Islet of Langerhans (tissue), 1 donor: ENCODE measurements around the gene DOP1B.
A peak's percentile ranks its signal among the peaks of the same experiment; 100 is the strongest.
"Not testable (repeated sequence)": the region's sequence is repeated elsewhere in the genome, so short reads cannot be mapped to it uniquely, and the experiment has no call there.

Experiments used
- FAIRE-seq: peaks from one replicate; lab custom pipeline; 2011; peaks lifted over from hg19 to GRCh38; lab: Jason Lieb, UNC

DOP1B gene

DNA sequence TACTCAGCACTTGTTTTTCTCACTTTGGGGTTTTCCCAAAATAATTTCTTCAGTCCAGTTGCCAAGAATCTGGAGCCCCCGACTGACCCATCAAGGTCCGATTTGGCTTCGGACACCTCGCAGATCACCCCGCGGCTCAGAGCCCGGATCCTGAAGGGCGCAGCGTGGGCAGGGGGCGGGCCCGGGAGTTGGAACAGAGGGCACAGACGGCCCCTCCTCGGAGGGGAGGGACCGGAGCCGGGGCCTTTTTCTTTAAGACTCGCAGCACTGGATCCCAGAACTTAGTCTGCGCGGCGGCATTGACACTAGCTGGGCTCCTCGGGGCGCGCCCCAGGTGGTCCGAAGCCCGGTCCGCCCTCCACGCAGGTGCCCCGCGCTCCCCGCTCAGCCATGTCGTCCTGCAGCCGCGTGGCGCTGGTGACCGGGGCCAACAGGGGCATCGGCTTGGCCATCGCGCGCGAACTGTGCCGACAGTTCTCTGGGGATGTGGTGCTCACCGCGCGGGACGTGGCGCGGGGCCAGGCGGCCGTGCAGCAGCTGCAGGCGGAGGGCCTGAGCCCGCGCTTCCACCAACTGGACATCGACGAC lies 21.7 kb upstream of the DOP1B start, which contains the start of gene CBR3:
Gene CBR3, plus strand, starts transcription at position 277 of the 588 bp plus-strand sequence. Its CDS starts 114 bp downstream, at position 391.
- FAIRE-seq, result no peak

DNA sequence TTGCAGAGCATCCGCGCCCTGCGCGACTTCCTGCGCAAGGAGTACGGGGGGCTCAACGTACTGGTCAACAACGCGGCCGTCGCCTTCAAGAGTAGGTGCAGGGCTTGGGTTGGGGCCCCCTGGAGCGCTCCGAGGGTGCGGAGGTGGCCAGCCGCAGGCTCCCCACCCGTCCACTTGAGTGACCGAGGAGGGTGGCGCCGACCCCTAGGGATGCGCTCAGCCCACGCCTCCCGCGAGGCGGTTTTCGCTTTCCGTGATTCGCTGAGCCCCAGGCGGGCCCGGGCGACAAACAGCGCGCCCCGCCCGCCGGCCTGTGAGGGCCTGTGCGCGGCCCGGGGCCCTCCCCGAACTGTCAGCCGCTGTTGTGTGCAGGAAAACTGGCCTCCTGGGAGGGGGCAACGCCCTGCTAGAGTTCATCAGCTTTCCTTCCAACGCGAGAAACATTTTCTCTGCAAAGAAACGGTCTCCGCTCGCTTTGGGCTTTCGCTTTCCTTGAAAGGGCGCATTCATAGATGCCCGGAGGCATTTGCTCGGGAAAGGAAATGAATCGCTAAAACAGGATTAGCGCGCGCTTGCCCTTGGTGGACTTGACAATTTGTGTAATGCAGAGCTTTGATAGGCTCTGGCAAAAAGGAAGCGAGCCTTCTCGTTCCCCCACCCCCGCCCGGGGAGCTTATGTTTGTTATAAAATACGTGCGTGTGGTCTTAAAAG lies 21.1 kb upstream of the DOP1B start:
- FAIRE-seq, result no peak

DNA sequence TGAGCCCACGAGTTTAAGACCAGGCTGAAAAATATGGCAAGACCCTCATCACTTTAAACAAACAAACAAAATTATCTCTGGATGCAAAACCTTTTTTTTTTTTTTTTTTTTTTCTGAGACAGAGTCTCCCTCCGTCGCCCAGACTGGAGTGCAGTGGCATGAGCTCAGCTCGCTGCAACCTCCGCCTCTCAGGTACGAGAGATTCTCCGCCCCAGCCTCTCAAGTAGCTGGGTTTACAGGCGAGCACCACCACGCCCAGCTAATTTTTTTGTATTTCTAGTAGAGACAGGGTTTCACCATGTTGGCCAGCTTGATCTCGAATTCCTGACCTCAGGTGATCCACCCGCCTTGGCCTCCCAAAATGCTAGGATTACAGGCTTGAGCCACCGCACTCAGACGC lies 16.8 kb upstream of the DOP1B start:
- FAIRE-seq, result not testable (repeated sequence)

DNA sequence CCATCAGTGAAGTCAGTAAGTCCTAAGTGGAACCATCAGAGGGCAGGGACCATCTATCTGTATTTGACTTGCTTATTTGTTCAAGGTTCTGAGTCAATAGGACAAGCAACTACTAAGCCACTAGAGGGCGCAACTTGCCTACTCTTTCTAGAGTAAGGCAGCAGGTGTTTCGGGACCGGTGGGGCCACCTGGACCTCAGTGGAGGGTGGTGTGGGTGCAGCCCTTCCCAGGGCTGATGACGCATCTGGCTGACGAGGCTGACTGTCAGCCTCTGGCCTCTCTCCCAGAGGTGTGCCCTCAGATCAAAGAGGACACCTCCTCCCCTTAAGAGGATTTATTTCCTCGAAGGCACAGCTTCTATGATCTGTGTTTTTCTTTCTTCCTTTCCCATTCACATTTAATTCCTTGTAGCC lies 15.1 kb upstream of the DOP1B start:
- FAIRE-seq, result peak; percentile 86

DNA sequence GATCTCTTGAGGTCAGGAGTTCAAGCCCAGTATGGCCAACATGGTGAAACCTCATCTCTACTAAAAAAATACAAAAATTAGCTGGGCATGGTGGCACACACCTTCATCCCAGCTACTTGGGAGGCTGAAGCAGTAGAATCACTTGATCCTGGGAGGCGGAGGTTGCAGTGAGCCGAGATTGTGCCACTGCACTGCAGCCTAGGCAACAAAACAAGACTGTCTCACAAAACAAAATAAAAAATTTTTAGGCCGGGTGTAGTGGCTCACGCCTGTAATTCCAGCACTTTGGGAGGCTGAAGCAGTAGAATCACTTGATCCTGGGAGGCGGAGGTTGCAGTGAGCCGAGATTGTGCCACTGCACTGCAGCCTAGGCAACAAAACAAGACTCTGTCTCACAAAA lies 12.4 kb upstream of the DOP1B start:
- not testable (repeated sequence) for FAIRE-seq

DNA sequence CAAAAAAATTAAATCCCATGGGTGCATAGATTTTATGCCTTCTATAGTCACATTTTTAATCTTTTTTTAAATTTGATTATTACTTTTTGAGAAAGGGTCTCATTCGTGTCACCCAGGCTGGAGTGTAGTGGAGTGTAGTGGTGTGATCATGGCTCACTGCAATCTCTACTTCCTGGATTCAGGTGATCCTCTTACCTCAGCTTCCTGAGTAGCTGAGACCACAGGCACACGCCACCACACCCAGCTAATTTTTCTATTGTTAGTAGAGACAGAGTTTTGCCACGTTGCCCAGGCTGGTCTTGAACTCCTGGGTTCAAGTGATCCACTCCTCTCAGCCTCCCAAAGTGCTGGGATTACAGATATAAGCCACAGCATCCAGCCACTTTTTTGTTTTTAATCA lies 11.4 kb upstream of the DOP1B start:
- FAIRE-seq, result no peak

DNA sequence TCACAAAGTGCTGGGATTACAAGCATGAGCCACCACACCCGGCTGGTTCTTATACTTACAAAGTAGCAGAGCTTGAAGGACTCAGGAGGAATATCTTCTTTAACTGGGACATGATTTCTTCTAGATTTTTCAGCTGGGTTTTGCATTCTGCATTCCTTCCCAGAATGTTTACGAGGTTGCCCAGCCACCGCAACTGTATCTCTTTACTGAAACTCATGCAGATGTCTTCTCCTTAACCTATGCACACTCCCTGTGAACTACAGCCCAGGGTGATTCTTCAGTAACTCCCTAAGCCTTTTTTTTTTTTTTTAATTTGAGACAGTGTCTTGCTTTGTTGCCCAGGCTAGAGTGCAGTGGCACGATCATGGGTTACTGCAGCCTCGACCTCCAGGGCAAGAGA lies 8.7 kb upstream of the DOP1B start:
- FAIRE-seq, result no peak

DNA sequence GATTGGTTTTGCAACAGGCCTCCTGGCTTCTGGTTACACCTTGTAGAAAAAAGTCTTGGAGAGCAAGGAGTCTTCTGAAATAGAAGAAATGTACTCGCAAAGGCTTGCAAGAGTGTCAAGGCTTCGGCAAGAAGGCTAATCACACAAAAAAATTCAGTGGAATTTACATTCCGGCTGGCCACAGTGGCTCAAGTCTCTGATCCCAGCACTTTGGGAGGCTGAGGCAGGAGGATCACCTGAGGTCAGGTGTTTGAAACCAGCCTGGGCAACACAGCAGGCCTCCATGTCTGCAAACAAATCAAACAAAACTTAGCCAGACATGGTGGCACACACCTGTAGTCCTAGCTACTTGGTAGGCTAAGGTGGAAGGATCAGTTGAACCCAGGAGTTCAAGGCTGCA lies 7.7 kb upstream of the DOP1B start:
- no peak for FAIRE-seq

DNA sequence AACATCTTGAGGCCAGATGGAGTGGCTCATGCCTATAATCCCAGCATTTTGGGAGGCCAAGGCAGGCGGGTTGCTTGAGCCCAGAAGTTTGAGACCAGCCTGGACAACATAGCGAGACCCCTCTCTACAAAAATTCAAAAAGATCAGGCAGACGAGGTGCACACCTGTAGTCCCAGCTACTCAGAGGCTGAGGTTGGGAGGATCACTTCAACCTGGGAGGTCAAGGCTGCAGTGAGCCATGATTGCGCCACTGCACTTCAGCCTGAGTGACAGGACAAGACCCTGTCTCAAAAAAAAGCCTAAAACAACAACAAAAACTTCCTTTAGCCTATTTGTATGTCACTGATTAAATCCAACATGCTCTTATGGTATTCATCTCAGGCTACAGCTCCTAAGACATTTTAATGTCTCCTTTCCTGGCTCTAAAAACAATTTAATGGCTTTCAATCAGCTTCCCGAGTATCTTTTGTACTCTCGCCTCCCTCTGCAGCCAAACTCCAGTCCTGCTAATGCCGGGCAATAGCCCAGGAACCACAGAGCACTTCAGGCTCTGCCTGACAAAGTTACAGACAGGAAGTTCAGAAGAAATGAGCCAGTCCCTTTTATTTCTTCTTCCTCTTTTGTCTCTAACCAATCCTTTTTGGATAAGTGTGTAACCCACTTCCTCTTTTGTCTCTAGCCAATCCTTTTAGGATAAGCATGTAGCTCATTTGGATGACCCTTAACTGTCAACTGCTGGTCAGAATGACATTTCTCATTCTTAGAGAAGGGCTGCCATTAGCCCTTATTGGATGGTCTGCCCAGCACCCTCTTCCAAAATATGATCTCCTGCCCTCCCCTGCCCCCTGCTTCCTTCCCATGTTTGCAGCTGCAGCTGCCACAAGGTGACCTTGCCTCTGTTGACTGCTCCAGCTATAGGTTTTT lies 6.6 kb upstream of the DOP1B start:
- FAIRE-seq, result no peak

DNA sequence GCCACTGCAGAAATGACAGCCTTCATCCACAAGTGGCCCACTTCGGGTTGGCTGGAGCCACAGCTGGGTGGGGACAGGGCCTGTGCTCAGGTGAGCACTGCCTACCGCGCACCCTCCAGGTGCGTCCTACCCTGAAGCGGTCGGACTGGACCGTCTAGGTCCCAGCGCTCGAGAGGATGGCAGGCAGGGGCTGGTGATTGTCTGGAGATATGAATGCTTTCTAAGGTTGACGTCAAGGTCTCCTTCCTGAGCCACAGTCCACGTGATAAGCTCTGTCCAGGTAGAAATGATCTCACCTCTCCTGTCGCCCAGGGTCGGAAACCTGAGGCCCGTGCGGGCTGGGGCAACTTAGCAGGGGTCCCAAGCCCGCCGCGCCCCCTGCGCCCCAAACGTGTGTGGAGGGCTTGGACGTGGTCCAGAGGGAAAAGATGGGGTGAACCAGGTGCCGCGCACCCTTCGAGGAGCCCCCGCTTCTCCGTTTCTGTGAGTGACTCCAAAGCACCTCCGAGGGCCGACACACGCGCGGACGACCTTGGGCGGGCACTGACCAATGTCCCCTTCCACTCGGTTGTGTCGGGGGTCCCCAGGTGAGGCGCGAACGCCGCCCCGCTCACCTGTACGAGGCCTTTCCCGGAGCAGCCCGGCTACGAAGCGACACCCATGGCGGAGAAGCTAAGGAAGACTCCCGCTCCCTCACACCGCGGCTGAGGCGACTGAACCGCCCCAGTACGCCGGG lies 853 bp upstream of the DOP1B start:
- FAIRE-seq, result no peak

DNA sequence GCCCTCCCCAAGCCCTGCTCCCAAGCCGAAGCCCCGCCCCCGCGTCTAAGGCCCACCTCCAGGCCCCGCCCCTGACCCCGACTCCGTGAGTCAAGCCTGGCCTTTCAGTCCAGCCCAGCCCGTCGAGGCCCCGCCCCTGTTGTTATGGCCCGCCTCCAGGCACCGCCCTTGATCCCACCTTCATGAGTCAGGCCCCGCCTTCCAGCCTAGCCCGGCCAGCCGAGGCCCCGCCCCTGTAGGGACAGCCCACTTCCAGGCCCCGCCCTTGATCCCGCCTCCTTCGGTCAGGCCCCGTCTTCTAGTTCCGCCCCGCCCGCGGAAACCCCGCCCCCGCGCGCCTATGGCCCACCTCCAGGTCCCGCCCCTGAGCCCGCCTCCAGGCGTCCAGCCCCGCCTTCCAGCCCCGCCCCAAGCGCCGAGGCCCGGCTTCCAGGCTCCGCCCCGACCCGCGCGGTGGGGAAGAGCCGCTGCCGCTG lies 247 bp upstream of the DOP1B start:
- FAIRE-seq, result peak; percentile 47

DNA sequence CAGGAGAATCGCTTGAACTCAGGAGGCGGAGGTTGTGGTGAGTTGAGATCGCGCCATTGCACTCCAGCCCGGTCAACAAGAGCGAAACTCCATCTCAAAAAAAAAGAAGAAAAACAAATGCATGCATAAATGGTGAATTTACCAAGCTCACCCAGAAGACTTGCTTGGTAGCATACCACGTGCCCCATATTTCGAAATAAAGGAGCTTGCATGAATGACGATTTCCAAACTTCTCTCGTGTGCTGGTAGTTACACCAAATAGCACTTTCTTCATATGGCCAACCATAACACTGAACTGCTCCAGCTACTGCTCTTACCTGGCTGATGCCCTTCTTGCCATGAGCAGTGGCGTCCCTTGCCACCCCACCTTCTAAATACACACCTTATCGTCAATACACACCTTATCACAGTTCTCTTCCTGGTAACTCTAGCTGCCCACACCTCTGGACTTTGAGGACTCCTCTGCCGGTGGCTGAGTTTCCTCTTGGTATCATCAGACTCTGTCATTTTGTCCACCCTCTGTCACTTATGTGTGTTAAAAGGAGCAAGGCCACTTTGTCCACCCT lies 2.8 kb downstream of the DOP1B start:
- no peak for FAIRE-seq

DNA sequence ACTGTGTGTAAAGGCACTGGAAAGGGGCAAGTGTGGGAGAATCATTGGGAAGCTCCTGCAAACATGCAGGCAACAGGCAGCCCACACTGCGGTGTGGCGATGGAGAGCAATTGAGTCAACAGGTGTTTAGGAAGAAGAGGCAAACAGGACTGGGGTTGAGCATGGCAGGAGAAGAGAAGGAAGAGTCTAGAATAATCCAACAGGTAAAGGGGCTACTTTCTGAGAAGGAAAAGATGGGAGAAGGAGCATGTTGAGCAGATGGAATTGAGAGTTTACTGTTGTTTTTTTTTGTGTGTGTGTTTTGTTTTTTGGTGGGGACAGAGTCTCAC lies 4.2 kb downstream of the DOP1B start:
- FAIRE-seq, result no peak

DNA sequence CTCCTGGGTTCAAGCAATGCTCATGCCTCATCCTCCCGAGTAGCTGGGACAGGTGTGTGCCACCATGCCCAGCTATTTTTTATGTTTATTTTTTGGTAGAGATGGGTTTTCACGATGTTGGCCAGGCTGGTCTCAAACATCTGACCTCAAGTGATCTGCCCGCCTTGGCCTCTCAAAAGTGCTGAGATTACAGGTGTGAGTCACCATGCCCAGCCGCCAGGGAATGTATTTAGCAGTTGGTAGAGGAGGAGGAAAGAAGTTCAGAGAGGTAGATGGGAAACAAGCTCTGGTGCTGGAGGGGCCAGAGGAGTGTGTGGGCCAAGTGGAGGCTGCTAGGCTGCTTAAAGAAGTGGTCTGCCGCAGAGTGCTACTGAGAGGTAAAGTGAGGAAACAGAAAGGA lies 6.0 kb downstream of the DOP1B start:
- FAIRE-seq, result no peak

DNA sequence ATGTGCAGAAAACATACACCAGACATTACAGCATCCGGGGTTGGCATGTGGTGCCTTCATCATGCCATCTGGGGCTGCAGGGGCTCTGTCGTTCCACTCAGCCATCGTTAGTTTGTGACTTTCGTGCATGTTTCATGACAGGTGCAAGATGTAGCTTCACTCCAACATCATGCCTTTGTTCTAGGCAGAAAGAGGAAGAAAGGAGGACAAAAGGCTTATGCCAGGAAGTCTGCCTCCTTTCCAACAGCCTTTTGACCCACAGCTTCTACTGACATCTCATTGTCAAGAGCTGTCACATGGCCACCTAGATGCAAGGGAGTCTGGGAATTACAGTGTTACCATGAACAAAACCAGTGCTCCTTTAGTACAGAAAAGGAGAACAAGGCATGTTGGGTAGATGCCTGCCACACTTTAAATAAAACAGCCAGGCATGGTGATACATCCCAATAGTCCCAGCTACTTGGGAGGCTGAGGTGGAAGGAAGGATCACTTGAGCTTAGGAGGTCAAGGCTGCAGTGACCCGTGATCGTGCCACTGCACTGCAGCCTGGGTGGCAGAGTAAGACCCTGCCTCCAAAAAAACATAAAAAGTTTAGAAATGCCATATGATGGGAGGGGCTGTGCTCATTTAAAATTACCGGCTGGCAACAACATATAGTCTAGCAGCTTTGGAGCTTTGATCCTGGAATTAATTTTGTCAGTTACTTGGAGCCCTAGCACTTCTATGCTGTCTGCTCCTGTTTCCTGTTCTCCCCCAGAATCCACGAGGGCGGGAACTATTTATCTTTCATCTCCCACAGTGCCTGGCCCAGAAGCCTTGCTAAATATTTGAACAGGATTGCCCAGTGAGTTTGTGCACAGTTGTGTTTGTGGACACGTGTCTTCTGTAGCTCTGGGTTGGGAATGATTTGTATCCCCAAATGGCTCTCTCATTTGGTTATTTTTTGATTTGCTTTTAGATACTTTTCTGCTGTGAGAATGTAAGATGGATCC lies 7.4 kb downstream of the DOP1B start:
- no peak for FAIRE-seq

DNA sequence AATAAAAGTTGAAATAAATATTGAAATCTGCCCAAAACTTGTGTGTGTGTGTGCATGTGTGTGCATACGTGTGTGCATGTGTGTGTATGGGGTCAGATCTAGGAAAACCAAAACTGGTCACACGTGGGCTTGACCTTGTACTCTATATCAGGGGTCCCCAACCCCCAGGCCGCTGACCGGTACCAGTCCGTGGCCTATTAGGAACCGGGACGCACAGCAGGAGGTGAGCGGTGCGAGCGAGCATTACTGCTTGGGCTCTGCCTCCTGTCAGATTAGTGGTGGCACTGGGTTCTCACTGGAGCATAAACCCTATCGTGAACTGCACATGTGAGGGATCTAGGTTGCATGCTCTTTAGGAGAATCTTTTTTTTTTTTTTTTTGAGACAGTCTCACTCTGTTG lies 8.7 kb downstream of the DOP1B start:
- no peak for FAIRE-seq

DNA sequence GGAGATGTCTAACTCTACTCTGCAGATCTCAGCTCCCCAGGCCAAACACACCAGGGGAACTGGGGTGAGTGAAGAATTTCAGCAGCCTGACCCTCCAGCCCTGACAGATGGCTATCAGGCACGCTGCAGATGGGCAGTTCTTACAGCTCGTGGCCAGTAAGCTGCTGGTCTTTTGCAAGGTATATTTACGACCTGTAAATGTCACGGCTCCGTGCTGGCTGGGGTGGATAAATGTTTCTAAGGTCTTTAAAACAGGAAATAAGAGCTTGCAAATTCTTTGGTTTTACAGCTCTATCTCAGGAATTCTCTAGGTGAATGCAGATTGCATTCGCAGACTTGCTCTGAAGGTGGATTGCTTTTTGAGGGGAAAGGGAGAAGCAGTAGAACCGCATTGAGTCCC lies 10.1 kb downstream of the DOP1B start:
- FAIRE-seq, result no peak

DNA sequence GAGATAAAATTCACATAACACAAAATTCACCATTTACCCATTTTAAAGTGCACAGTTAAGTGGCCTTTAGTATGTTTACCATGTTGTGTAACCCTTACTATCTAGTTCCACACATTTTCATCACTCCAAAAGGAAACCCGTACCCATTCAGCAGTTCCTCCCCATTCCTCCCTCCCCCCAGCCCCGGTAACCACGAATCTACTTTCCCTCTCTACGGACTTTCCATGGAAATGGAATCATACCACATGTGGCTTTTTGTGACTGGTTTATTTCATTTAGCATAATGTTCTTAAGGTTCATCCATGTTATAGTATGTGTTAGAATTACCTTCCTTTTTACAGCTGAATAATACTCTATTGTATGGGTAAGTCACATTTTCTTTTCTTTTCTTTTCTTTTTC lies 10.9 kb downstream of the DOP1B start:
- FAIRE-seq, result no peak

DNA sequence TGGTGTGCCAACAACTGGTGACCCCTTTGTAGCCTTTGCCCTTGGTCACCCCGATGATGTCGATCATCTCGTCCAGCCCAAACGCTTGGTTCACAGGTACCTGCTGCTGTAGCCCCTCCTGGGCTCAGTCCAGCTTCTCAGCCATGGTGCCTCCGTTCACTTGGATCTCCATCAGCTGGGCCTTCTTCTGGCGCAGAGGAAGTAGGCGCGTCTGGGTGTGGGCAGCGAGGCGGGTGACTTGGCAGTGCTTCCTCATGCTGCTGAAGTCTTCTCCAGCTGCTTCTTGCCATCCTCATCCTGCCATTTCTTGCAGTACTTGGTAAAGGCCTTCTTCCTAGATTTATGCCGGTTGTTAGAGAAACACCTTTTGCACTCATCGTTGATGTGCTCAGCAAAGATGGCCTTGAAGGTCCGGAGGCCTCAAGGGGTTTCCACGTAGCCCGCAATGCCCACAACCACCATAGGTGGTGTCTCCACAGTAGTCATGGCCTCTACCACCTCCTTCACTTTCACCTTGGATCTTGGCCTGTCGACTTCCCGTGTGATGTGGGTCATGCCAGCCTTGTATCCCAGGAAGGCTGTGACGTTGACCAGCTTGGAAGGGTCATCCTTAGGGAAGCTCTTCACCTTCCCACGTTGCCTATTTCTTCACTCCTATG lies 13.0 kb downstream of the DOP1B start:
- no peak for FAIRE-seq

DNA sequence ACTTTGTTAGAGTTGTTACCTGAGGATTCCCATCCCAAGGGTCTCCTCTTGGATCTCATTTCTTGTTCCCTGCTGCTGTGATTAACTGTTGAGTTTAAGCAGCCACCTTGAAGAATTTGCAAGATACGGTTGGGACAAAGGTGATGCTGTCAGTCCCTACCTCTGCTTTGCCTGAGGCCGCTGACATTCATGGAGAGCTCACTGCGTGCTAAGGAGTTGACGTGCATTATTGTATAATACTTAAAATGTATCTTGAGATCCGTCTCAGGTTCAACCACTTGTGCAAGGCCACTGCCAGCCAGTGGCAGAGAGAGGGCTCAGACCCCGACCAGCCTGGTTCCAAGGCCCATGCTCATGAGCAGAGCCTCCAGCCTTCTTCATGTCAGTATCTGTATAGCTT lies 14.2 kb downstream of the DOP1B start:
- FAIRE-seq, result no peak
